GM21390 (cell line): Measurements from ENCODE around the gene ART1.

Experiments
- ATAC-seq: cut with Tn5 transposase; IDR thresholded peaks from one replicate; pipeline ENCODE4 v1.9.1; 2021; ENCODE audit not compliant: unreplicated experiment

ART1 gene

GRCh38 chr11:3712274-3712673 lies 67.3 kb downstream of the ART1 start:
- ATAC-seq: no peak
